Gastrocnemius medialis (tissue), 4 donors: ENCODE results near the gene PDCD1.

ENCODE experiments used
- POLR2A ChIP-seq, 2 donors: fragments of 450-650 bp; IDR thresholded peaks; one replicate each; pipeline ENCODE4 v1.6.1; 2017; ENCODE audit warnings: antibody characterized with exemption in 2 of 2, mild to moderate bottlenecking in 2 of 2, moderate library complexity in 2 of 2
- TF ChIP-seq, protein P1 (sequence below), 5 experiments: fragments of 450-650 bp in 3 of 5; fragments of 200-600 bp in 2 of 5; sonication (generic) in 2 of 5; IDR thresholded peaks in 4 of 5; conservative IDR thresholded peaks in 1 of 5; 1 replicate in 4 of 5; 2 replicates in 1 of 5; pipeline ENCODE4 v1.5.1; 2016 to 2019; ENCODE audit warnings: antibody characterized with exemption in 5 of 5, mild to moderate bottlenecking in 3 of 5, moderate library complexity in 3 of 5

GRCh38 chr2:241852981-241853631 lies 5.6 kb downstream of the PDCD1 start:
- TF ChIP-seq POLR2A (IDR thresholded peaks at IDR 0.05) = no peak
- TF ChIP-seq, protein P1, sequence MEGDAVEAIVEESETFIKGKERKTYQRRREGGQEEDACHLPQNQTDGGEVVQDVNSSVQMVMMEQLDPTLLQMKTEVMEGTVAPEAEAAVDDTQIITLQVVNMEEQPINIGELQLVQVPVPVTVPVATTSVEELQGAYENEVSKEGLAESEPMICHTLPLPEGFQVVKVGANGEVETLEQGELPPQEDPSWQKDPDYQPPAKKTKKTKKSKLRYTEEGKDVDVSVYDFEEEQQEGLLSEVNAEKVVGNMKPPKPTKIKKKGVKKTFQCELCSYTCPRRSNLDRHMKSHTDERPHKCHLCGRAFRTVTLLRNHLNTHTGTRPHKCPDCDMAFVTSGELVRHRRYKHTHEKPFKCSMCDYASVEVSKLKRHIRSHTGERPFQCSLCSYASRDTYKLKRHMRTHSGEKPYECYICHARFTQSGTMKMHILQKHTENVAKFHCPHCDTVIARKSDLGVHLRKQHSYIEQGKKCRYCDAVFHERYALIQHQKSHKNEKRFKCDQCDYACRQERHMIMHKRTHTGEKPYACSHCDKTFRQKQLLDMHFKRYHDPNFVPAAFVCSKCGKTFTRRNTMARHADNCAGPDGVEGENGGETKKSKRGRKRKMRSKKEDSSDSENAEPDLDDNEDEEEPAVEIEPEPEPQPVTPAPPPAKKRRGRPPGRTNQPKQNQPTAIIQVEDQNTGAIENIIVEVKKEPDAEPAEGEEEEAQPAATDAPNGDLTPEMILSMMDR (IDR thresholded peaks at IDR 0.05 in 4 of 5, conservative IDR thresholded peaks at IDR 0.05 in 1 of 5) = no peak
